Measurements from ENCODE around the gene NRXN3.

DNA sequence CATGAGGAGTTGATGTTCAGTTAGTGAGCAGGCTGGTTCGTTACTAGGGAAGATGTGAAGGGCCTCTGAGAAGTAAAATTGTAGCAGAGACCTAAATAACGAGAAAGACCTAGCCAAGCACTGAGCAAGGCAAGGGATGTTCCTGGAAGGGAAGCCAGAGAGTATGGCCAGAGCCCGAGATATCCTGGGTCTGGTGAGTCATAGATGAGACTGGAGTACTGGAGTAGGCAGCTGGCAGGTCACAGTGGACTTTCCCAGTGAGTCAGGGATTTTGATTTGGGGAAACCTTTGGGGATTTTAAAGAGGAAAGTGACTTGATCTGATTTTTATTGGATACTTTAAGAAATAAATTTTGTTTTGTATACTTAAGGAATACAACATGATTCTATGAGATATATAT, 1672.1 kb downstream of the NRXN3 start:
- TF ChIP-seq CTCF (IDR thresholded peaks at IDR 0.05; ENCODE audit: low read length): no peak
- TF ChIP-seq EZH2 (IDR thresholded peaks at IDR 0.05; ENCODE audit: borderline replicate concordance, low read length): no peak

Data from OCI-LY1 (cell line).